Endothelial cell of umbilical vein (primary cell): ENCODE measurements around the gene AKAP13. TPM values are rescaled to one million over a fixed set of nuclear protein-coding genes. Genes with fewer than 3 reads are reported as not detected.

ENCODE experiments used
- BruUV-seq: library from RNA; stranded (reverse); fragments of 400-500 nt; replicated peaks from 2 replicates; lab custom pipeline; 2021; lab: Mats Ljungman, UMichigan
- CTCF ChIA-PET: fragments of 300-600, 350-600 bp; sonication (Branson Sonifier 250); formaldehyde crosslinking; loops from one replicate; lab custom pipeline; 2021; ENCODE audit warnings: antibody characterized with exemption, inconsistent platforms; lab: Charles Lee
- POLR2A ChIA-PET: fragments of 300-600, 350-600 bp; sonication (Branson Sonifier 250); formaldehyde crosslinking; loops from one replicate; lab custom pipeline; 2021; ENCODE audit warnings: antibody characterized with exemption, inconsistent platforms; lab: Charles Lee
- DNase-seq: peaks from one replicate; pipeline ENCODE4 v3.0.0-alpha.2; 2011; ENCODE audit warnings: low read depth, low spot score
- FAIRE-seq: peaks from 2 replicates; lab custom pipeline; 2011; peaks lifted over from hg19 to GRCh38; lab: Jason Lieb, UNC
- H2AFZ ChIP-seq: 2 replicates; pipeline ENCODE4 v1.6.0; 2012; ENCODE audit warnings: low read depth, low read length, control low read depth, inconsistent platforms
- H3K27ac ChIP-seq: 2 replicates; pipeline ENCODE4 v1.5.1; 2011; ENCODE audit warnings: low read depth, mild to moderate bottlenecking, control low read depth, low read length, moderate library complexity; ENCODE audit not compliant: insufficient read depth
- H3K27me3 ChIP-seq, 2 experiments: 2 replicates each; pipeline versions ENCODE4 v1.6.0 to v1.6.1; 2011; ENCODE audit warnings: low read length in 2 of 2, mixed read lengths in 1 of 2; ENCODE audit not compliant: control insufficient read depth in 2 of 2, insufficient read depth in 2 of 2
- H3K36me3 ChIP-seq, 2 experiments: 2 replicates in 1 of 2; 3 replicates in 1 of 2; pipeline ENCODE4 v1.5.1; 2011; ENCODE audit warnings: low read length in 2 of 2, mild to moderate bottlenecking in 1 of 2, moderate library complexity in 1 of 2; ENCODE audit not compliant: control insufficient read depth in 2 of 2, insufficient read depth in 2 of 2; ENCODE audit errors: extremely low read depth in 1 of 2
- H3K4me1 ChIP-seq: 3 replicates; pipeline ENCODE4 v1.5.1; 2011; ENCODE audit warnings: mild to moderate bottlenecking, low read length; ENCODE audit not compliant: control insufficient read depth, insufficient read depth; ENCODE audit errors: extremely low read depth
- H3K4me2 ChIP-seq: 2 replicates; pipeline ENCODE4 v1.6.1; 2011; ENCODE audit warnings: low read length, control low read depth, mixed read lengths; ENCODE audit not compliant: insufficient read depth
- H3K4me3 ChIP-seq, 3 experiments: fragments of 200-600 bp in 1 of 3; sonication (generic), shearing (Covaris generic) in 1 of 3; replicated peaks in 1 of 3; 2 replicates each; pipeline ENCODE4 v1.5.1; 2011 to 2016; ENCODE audit warnings: control low read depth in 3 of 3, low read length in 3 of 3, mild to moderate bottlenecking in 2 of 3, inconsistent platforms in 1 of 3, low read depth in 1 of 3, moderate library complexity in 1 of 3; ENCODE audit not compliant: insufficient read depth in 1 of 3
- H3K79me2 ChIP-seq: 2 replicates; pipeline ENCODE4 v1.6.0; 2012; ENCODE audit warnings: low read length, inconsistent platforms; ENCODE audit not compliant: control insufficient read depth, insufficient read depth
- H3K9ac ChIP-seq: replicated peaks from 2 replicates; pipeline ENCODE3; 2011; ENCODE audit warnings: low read length, control low read depth; ENCODE audit not compliant: insufficient read depth; ENCODE audit errors: extremely low read depth
- H3K9me1 ChIP-seq: replicated peaks from 3 replicates; pipeline ENCODE4 v1.6.0; 2011; ENCODE audit warnings: mild to moderate bottlenecking, low read length; ENCODE audit not compliant: control insufficient read depth, insufficient read depth; ENCODE audit errors: extremely low read depth
- H3K9me3 ChIP-seq: replicated peaks from 2 replicates; pipeline ENCODE4 v1.5.1; 2012; ENCODE audit warnings: low read length, inconsistent platforms; ENCODE audit not compliant: control insufficient read depth, insufficient read depth
- H4K20me1 ChIP-seq: replicated peaks from 2 replicates; pipeline ENCODE3; 2011; ENCODE audit warnings: mild to moderate bottlenecking, low read length; ENCODE audit not compliant: control insufficient read depth, insufficient read depth; ENCODE audit errors: extremely low read depth
- EZH2 ChIP-seq: IDR thresholded peaks from 2 replicates; pipeline ENCODE4 v1.6.1; 2012; ENCODE audit warnings: borderline replicate concordance, low read depth, mild to moderate bottlenecking, moderate library complexity, low read length, inconsistent platforms; ENCODE audit not compliant: severe bottlenecking
- FOS ChIP-seq: IDR thresholded peaks from 2 replicates; pipeline ENCODE4 v1.6.1; 2011; ENCODE audit warnings: mild to moderate bottlenecking, low read length, moderate library complexity, borderline replicate concordance; ENCODE audit not compliant: insufficient read depth
- GATA2 ChIP-seq: IDR thresholded peaks from 2 replicates; pipeline ENCODE4 v1.7.0; 2011; ENCODE audit warnings: low read depth, mild to moderate bottlenecking, moderate library complexity, mixed read lengths, low read length; ENCODE audit not compliant: insufficient read length, insufficient read depth
- JUN ChIP-seq: IDR thresholded peaks from 2 replicates; pipeline ENCODE4 v1.6.1; 2011; ENCODE audit warnings: borderline replicate concordance, low read depth; ENCODE audit not compliant: insufficient read length, insufficient read depth
- MYC ChIP-seq: IDR thresholded peaks from one replicate; pipeline ENCODE4 v1.6.1; 2011; ENCODE audit warnings: mild to moderate bottlenecking, low read depth, low read length
- POLR2A ChIP-seq: IDR thresholded peaks from 2 replicates; pipeline ENCODE4 v1.6.1; 2012; ENCODE audit warnings: low read depth, mild to moderate bottlenecking, control low read depth, low read length
- POLR2AphosphoS5 ChIP-seq: IDR thresholded peaks from 2 replicates; pipeline ENCODE4 v1.6.1; 2012; ENCODE audit warnings: low read depth, mild to moderate bottlenecking, control low read depth, low read length, moderate library complexity; ENCODE audit not compliant: insufficient read depth
- dilution Hi-C: fragments of 300-500 bp; cut with MboI; formaldehyde crosslinking; loops from one replicate; pipeline ENCODE4 v1.15.0; 2019; ENCODE audit warnings: low sequenced_read_pairs; ENCODE audit not compliant: extremely low pct_ligation_motif_present
- intact Hi-C: fragments of 100-400 bp; cut with micrococcal nuclease; formaldehyde crosslinking; loops from one replicate; pipeline ENCODE4 v1.10.0; 2022
- polyA plus RNA-seq, 4 experiments: library from polyadenylated mRNA; depleted of rRNA in 3 of 4; stranded (reverse) in 3 of 4; unstranded in 1 of 4; fragments of >200 nt; gene quantifications; 2 replicates each; pipeline versions ENCODE4 v1.2.1 to v1.2.3, GENCODE V29; 2011 to 2012; ENCODE audit warnings: missing spikeins in 1 of 4
- total RNA-seq: library from RNA; stranded (reverse); gene quantifications from 2 replicates; pipeline ENCODE4 v1.2.3, GENCODE V29; 2021
- TF ChIP-seq, protein P1 (sequence below): IDR thresholded peaks from 2 replicates; pipeline ENCODE4 v1.6.1; 2011; ENCODE audit not compliant: insufficient read depth, insufficient read length
- TF ChIP-seq, protein P2 (sequence below), 2 donors: IDR thresholded peaks; 1 replicate in 1 of 2; 2 replicates in 1 of 2; pipeline ENCODE4 v1.5.1; 2011; ENCODE audit warnings: low read length in 2 of 2, mild to moderate bottlenecking in 2 of 2, moderate library complexity in 2 of 2, control low read depth in 1 of 2, inconsistent platforms in 1 of 2, low read depth in 1 of 2; ENCODE audit not compliant: insufficient read depth in 1 of 2; ENCODE audit errors: extremely low read depth in 1 of 2

Gene AKAP13
- total and polyA plus RNA-seq, 2 donors (not counting 3 experiments of a cell fraction or from before 2014, with no cell fraction given) = 22.8 to 87.8 TPM

DNA sequence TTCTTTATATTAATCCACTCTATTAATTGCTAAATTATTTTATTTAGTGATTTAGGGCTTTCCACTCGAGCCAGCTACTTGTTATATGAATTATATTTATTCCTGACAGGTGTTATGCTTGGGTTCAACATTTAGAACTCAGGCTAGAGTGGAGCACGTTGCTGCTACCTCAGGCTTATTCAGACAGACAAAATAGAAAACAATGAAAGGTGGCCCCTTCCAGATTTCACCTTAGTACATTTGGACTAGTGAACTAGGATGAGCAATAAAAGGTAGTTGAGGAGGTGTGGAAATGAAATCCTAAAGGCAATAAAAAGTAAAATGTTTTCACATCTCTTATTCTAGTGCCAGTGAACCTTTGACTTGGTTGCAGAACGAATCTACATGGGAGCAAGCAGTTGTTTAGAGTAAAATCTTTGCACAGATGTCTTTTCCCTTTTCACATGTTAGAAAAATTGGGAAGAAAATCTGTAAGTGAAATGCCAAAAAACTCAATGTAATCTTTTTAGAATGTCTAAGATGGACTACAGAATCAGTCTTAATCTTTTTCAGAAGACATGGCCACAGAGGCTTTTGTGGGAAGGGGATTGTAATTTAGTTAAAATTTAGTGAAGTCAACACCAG lies 63.8 kb downstream of the AKAP13 start:
- no peaks in the 10 kb centered on the region for H3K4me1 ChIP-seq
- intact Hi-C loops (no loop called here), dilution Hi-C loops (no loop called here)
- H3K36me3 ChIP-seq = no peaks in the 10 kb centered on the region
- TF ChIP-seq GATA2 (no peak), EZH2 (no peak), FOS (no peak), MYC (no peak), POLR2AphosphoS5 (no peak), POLR2A (no peak), JUN (no peak)
- TF ChIP-seq, protein P1, sequence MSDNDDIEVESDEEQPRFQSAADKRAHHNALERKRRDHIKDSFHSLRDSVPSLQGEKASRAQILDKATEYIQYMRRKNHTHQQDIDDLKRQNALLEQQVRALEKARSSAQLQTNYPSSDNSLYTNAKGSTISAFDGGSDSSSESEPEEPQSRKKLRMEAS = no peak
- TF ChIP-seq, protein P2, sequence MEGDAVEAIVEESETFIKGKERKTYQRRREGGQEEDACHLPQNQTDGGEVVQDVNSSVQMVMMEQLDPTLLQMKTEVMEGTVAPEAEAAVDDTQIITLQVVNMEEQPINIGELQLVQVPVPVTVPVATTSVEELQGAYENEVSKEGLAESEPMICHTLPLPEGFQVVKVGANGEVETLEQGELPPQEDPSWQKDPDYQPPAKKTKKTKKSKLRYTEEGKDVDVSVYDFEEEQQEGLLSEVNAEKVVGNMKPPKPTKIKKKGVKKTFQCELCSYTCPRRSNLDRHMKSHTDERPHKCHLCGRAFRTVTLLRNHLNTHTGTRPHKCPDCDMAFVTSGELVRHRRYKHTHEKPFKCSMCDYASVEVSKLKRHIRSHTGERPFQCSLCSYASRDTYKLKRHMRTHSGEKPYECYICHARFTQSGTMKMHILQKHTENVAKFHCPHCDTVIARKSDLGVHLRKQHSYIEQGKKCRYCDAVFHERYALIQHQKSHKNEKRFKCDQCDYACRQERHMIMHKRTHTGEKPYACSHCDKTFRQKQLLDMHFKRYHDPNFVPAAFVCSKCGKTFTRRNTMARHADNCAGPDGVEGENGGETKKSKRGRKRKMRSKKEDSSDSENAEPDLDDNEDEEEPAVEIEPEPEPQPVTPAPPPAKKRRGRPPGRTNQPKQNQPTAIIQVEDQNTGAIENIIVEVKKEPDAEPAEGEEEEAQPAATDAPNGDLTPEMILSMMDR (IDR thresholded peaks at IDR 0.05; ENCODE audit: extremely low read depth in 1 of 2, insufficient read depth in 1 of 2, low read depth in 1 of 2, low read length in 2 of 2) = no peak
- FAIRE-seq = no peak
- DNase-seq = no peak
- no peaks in the 10 kb centered on the region for H3K9me1 ChIP-seq
- H3K9me3 ChIP-seq = no peaks in the 10 kb centered on the region
- ChIA-PET CTCF (interaction anchor here (0.7 to 2.0 kb wide), 5 partner anchors 8 to 148 kb away, joined by 3 to 7 read pairs (median 4); no protein-coding TSS in a partner anchor), POLR2A (no interaction called here)
- peaks cover 8% of the 10 kb centered on the region for H4K20me1 ChIP-seq
- H3K4me3 ChIP-seq = no peak overlapping the region
- peaks cover 46% of the 10 kb centered on the region for H3K79me2 ChIP-seq
- no peak overlapping the region for H3K4me2 ChIP-seq
- no peak overlapping the region for H3K9ac ChIP-seq
- H3K27ac ChIP-seq = no peak overlapping the region
- no peak overlapping the region for H2AFZ ChIP-seq
- BruUV-seq = no TSS peak
- H3K27me3 ChIP-seq = no peaks in the 10 kb centered on the region
